KOPT-K1 (cell line): Measurements from ENCODE around the gene GSTP1.
"Not testable (repeated sequence)": the region's sequence is repeated elsewhere in the genome, so short reads cannot be mapped to it uniquely, and the experiment has no call there.

Experiments used
- H3K27ac ChIP-seq: fragments of 200-600 bp; sonication (generic); 2 replicates; pipeline ENCODE4 v1.5.1; 2016; ENCODE audit warnings: antibody characterized with exemption, mild to moderate bottlenecking, low read depth, low read length; ENCODE audit not compliant: poor library complexity, severe bottlenecking
- H3K36me3 ChIP-seq: fragments of 200-600 bp; sonication (generic); 2 replicates; pipeline ENCODE4 v1.5.1; 2017; ENCODE audit warnings: antibody characterized with exemption, mild to moderate bottlenecking, low read length, moderate library complexity; ENCODE audit not compliant: insufficient read depth
- H3K9me3 ChIP-seq: fragments of 200-600 bp; sonication (generic); 2 replicates; pipeline ENCODE4 v1.5.1; 2017; ENCODE audit warnings: antibody characterized with exemption, low read length, mild to moderate bottlenecking; ENCODE audit not compliant: insufficient read depth, poor library complexity, severe bottlenecking

Gene GSTP1

DNA sequence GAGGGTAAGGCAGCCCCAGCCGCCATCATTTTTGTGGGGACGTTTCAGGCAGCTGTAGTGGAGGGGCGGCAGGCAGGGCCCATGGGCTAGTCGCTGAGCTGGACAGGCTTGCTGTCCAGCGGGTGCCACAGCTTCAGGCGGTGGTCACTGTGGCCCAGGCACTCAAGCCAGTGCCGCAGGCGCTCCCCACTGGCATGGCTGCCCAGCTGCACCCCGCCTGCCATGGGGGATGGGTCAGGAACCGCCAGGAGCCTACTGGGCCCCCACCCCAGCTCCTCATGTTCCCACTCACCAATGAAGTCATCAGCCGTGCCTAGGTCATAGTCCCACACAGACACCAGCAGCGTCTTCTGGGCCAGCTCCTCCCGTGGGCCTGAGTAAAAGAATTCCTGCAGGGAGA lies 29.1 kb downstream of the GSTP1 start:
- H3K27ac ChIP-seq = peak overlapping the region; percentile 87
- H3K36me3 ChIP-seq = peaks cover 54% of the 10 kb centered on the region
- no peaks in the 10 kb centered on the region for H3K9me3 ChIP-seq

DNA sequence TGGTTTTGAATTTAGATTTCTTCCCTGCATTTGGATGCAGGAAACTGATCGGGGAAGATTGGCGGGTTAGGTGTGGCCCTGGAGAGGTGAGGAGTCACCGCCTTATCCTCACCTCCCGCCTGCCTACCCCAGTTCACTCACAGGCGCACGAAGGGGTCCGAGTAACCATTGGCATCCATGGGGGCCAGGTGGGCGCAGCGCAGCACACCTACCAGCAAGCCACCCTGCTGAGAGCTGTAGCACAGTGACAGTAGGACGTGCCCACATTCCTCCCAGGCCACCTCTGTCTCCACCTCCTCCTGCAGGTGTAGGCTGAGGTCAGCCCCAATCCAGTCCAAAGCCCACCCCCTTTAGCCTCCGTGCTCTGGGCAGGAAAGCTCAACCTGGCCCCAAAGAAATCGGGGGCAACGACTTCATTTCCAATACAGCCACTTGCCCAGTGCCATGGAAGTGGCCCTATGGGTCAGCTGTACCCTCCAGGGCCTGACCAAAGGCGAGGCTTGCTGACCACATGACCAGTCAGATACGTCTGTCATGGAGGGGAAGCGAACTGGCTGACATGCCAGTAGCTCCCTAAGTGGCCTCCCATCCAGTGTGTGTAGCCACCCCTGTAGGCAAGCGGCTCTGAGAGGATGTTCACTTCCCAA lies 29.8 kb downstream of the GSTP1 start:
- Histone ChIP-seq H3K36me3 (peaks cover 51% of the 10 kb centered on the region), H3K9me3 (no peaks in the 10 kb centered on the region), H3K27ac (peak overlapping the region; percentile 87)

DNA sequence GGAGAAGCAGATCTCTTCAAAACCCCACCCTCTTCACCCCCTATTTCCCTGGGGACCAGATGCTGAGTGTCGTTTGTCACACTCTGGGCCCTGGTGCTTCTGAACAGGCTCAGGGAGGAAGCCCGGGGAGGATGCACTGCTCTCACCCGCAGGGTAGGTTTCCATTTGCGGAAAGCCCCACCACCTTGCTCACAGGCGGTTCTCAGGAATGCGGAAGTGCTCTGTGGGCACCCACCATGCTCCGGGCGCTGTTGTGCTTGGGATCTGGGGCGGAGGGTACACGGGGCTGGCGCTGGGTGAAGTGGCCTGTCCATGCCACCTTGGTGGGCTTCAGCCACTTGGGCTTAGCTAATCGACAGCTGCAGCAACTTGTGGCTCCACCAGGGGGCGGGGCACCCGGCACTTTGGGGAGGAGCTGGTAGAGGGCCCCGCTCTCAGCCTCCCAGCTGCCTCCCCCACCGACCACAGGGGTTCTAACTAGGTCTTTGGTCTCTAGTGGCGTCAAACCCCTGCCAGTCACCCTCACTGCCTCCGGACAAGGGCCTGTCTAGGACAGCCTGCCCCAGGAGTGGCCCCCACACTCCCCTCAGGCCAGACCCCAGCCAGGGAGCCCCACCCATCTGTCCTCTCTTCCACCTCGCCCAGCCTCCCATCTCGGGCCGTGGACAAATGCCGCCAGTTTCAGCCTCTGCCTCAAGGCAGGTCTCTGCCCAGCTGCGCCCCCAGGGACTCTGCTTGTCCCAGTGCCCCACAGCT lies 30.5 kb downstream of the GSTP1 start:
- Histone ChIP-seq H3K36me3 (peaks cover 44% of the 10 kb centered on the region), H3K9me3 (no peaks in the 10 kb centered on the region), H3K27ac (peak overlapping the region; percentile 87)

DNA sequence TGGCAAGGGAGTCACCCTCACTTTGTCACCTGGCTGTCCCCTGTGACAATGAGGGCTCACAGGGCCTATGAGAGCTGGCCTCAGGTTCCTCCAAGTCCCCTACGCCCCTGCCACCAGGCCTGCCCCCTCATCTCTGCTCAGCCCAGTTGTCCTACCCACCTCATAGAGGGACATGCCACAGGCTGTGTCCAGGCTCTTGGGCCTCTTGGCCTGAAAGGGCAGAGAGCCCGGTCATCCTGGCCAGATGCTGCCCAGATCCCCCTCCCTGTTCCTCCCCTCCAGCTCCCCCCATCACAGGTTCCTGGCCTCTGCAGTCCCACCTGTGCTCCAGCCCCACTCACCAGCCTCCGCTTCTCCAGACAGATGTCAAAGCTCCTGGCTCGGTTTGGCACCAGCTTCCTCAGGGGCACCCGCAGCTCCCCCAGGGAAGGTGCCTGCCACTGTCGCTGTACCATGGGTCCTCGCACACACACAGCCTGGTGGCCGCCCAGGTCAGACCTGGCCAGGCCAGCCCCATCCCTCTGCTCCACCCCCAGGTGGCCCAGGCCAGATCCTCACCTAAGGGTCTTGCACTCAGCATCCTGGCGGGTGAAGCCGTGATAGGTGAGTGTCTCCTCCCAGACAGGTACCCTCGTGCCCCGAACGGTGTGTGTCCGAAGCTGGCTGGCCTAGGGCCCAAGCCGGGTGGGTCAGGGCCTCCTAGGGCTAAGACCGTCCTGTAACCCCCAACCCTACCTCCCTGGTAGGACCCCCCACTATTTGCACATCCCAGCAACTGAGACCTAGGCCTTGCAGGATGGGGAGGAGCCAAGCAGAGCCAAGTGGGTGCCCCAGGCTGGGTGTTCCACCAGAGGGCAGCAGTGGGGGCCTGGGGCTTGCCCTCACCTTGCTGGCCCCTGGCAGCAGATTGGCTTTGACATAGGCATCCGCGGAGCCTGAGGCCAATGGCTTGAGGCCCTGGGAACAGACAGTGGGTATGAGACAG lies 31.4 kb downstream of the GSTP1 start:
- peak overlapping the region; percentile 87 for H3K27ac ChIP-seq
- peaks cover 35% of the 10 kb centered on the region for H3K36me3 ChIP-seq
- no peaks in the 10 kb centered on the region for H3K9me3 ChIP-seq

DNA sequence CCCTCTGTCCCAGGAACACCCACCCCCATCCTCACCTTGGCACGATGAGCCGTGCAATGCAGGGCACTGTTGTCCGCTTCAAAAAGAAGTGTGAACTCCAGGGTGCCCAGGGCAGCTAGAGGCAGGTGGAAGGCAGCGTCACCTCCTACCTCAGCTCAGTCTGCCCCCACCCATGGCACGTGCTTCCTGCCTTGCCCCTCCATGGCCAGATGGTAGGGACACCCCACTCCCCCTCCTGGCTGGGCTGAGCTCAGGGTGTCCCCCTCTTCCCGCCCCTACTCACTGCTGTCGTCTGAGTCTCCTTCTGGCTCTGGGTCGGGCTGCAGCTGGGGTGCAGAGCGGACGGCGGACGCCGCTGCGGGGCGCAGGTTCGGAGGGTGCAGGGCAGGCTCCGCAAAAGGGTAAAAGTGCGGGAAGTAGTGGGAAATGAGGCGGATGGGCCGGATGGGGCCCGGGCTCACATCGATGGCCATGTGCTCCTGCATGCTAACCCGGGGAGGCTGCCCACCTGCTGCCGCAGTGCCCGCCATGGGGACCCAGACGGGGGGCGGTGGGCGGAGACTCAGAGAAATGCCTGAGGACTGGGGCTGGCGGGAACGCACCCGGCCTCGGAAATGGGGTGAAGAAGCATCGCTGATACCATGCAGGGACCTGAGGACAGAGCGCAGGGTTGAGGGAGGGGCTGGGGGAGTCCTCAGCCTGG lies 32.3 kb downstream of the GSTP1 start:
- Histone ChIP-seq H3K9me3 (no peaks in the 10 kb centered on the region), H3K36me3 (peaks cover 27% of the 10 kb centered on the region), H3K27ac (peak overlapping the region; percentile 43)

DNA sequence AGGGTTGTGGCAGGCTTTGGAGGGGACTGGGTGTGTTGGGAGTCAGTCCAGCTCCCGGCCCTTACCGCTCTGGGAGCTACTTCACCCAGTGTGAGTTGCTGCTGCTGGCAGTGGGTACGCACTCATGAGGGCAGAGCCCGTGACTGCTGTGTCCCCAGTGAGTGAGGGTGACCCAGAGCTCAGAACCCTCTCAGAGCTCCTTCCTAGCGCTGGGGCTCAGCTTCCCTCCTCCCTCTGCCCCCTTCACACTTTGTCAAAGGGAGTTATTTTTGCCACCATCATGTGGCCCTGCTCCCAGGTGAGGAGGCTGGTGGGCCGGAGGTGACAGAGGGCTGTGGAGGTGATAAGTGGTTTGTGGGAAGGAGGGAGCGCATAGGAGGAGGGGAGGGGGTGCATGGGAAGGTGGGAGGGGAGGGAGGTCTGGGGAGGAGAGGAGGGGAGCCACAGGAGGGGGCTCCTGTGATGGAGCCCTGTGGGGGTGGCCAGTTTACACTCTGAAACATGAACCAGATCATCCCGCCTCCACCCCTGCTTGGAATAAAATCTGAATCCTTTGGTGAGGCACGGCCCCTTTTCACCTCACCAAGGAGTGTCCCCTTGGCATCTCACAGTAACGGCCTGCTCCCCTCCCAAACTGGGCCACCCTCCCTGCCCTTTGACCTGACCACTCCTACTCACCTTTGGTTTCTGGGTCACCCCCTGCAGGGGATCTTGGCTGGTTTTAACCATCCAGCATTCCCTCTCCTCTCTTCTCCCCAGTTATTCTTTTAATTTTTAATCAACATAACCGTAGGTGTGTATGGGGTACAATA lies 33.0 kb downstream of the GSTP1 start:
- peak overlapping the region; percentile 43 for H3K27ac ChIP-seq
- peaks cover 19% of the 10 kb centered on the region for H3K36me3 ChIP-seq
- no peaks in the 10 kb centered on the region for H3K9me3 ChIP-seq

DNA sequence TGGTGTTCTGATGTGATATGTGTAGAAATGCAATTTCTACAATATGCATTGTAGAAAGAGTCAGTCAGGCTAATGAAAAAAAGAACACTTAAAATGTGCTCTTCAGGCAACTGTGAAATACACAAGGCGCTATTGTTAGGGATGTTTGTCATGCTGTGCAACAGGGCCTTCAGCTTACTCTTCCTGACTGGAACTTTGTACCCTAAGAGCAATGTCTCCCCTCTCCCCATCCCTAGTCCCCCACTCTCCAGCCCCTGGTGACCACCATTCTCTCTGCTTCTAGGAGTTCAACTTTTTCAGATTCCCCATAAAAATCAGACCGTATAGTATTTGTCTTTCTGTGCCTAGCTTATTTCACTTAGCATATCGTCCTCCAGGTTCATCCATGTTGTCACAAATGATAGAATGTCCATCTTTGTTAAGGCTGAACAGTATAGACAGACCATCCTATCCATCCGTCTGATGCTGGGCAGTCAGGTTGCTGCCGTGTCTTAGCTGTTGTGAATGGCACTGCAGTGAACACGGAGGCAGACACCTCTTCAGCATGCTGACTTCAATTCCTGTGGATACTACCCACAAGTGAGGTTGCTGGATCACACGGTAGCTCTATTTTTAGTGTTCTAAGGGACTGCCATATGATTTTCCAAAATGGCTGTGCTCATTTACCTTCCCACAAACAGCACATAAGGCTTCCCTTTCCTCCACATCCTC lies 33.8 kb downstream of the GSTP1 start:
- H3K9me3 ChIP-seq = no peaks in the 10 kb centered on the region
- peak overlapping the region; percentile 34 for H3K27ac ChIP-seq
- H3K36me3 ChIP-seq = peaks cover 12% of the 10 kb centered on the region

DNA sequence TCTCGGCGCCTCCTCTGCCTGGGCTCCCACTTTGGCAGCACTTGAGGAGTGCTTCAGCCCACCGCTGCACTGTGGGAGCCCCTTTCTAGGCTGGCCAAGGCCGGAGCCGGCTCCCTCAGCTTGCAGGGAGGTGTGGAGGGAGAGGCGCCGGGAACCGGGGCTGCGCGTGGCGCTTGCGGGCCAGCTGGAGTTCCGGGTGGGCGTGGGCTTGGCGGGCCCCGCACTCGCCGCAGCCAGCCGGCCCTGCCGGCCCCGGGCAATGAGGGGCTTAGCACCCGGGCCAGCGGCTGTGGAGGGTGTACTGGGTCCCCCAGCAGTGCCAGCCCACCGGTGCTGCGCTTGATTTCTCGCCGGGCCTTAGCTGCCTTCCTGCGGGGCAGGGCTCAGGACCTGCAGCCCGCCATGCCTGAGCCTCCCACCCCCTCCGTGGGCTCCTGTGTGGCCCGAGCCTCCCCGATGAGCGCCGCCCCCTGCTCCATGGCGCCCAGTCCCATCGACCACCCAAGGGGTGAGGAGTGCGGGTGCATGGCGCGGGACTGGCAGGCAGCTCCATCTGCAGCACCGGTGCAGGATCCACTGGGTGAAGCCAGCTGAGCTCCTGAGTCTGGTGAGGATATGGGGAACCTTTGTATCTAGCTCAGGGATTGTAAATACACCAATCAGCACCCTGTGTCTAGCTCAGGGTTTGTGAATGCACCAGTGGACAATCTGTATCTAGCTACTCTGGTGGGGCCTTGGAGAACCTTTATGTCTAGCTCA lies 35.5 kb downstream of the GSTP1 start:
- H3K9me3 ChIP-seq, H3K36me3 ChIP-seq, H3K27ac ChIP-seq: not testable (repeated sequence)

DNA sequence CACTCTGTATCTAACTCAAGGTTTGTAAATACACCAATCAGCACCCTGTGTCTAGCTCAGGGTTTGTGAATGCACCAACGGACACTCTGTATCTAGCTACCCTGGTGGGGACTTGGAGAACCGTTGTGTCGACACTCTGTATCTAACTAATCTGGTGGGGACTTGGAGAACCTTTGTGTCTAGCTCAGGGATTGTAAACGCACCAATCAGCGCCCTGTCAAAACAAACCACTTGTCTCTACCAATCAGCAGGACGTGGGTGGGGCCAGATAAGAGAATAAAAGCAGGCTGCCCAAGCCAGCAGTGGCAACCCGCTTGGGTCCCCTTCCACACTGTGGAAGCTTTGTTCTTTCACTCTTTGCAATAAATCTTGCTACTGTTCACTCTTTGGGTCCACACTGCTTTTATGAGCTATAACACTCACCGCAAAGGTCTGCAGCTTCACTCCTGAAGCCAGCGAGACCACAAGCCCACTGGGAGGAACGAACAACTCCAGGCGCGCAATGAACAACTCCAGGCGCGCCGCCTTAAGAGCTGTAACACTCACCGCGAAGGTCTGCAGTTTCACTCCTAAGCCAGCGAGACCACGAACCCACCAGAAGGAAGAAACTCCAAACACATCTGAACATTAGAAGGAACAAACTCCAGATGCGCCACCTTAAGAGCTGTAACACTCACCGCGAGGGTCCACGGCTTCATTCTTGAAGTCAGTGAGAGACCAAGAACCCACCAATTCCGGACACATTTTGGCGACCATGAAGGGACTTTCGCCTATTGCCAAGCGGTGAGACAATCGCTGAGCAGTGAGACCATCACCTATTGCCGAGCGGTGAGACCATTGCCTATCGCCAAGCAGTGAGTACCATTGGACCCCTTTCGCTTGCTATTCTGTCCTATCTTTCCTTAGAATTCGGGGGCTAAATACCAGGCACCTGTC lies 36.3 kb downstream of the GSTP1 start:
- H3K9me3 ChIP-seq = not testable (repeated sequence)

DNA sequence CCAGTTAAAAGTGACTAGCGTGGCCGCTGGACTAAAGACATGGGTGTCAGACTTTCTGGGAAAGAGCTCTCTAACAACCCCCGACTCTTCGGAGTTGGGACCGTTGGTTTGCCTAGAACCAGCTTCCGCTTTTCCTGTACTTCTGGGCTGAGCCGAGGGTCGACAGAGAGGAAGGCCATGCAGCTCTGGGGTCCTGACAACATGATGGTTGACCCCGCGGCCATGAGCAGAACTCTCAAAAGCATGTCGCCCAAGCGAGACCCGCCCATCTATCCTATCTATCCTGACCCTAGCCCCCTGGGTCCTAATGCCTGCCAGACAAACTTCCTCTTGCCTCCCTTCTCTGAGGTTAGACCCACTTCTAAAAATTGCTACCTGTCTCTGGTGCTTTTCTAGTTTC lies 37.0 kb downstream of the GSTP1 start:
- H3K9me3 ChIP-seq, H3K27ac ChIP-seq, H3K36me3 ChIP-seq: not testable (repeated sequence)

More for the DNA sequence above, 36.3 kb downstream of the GSTP1 start:
- not testable (repeated sequence) for H3K36me3 ChIP-seq, H3K27ac ChIP-seq

DNA sequence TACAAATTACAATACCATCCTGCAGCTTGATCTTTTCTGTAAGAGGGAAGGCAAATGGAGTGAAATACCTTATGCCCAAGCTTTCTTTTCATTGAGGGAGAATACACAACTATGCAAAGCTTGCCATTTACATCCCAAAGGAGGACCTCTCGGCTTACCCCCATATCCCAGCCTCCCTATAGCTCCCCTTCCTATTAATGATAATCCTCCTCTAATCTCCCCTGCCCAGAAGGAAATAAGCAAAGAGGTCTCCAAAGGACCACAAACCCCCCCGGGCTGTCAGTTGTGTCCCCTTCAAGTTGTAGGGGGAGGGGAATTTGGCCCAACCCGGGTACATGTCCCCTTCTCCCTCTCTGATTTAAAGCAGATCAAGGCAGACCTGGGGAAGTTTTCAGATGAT lies 38.3 kb downstream of the GSTP1 start:
- not testable (repeated sequence) for H3K9me3 ChIP-seq, H3K27ac ChIP-seq, H3K36me3 ChIP-seq

DNA sequence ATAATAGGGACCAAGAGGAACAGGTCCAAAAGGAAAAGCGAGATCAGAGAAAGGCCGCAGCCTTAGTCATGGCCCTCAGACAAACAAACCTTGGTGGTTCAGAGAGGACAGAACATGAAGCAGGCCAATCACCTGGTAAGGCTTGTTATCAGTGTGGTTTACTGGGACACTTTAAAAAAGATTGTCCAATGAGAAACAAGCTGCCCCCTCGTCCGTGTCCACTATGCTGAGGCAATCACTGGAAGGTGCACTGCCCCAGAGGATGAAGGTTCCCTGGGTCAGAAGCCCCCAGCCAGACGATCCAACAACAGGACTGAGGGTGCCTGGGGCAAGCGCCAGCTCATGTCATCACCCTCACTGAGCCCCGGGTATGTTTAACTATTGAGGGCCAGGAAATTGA lies 39.3 kb downstream of the GSTP1 start:
- H3K9me3 ChIP-seq, H3K36me3 ChIP-seq, H3K27ac ChIP-seq: not testable (repeated sequence)
